A673 (cell line): ENCODE results near the gene SEMA3E. TPM values are rescaled to one million over a fixed set of nuclear protein-coding genes. Genes with fewer than 3 reads are reported as not detected.

ENCODE experiments used
- BruUV-seq: library from RNA; stranded (reverse); fragments of 400-500 nt; replicated peaks from 2 replicates; lab custom pipeline; 2021; lab: Mats Ljungman, UMichigan
- CTCF ChIA-PET: fragments of 300-600 bp; sonication (Branson Sonifier 250); formaldehyde crosslinking; loops from one replicate; lab custom pipeline; 2022; ENCODE audit warnings: antibody characterized with exemption; lab: Charles Lee
- POLR2A ChIA-PET: fragments of 300-600 bp; sonication (Branson Sonifier 250); formaldehyde crosslinking; loops from one replicate; lab custom pipeline; 2022; ENCODE audit warnings: antibody characterized with exemption; ENCODE audit not compliant: low non-redundant PET; lab: Charles Lee
- DNase-seq: peaks from one replicate; pipeline ENCODE4 v3.0.0-alpha.2; 2015; ENCODE audit warnings: low spot score
- H3K27ac ChIP-seq: fragments of 200-600 bp; sonication (generic); 2 replicates; pipeline ENCODE4 v1.5.1; 2016; ENCODE audit warnings: mixed run types, low read depth, mild to moderate bottlenecking, mixed read lengths, antibody characterized with exemption, low read length; ENCODE audit not compliant: poor library complexity, severe bottlenecking
- H3K27me3 ChIP-seq: fragments of 200-600 bp; sonication (generic); replicated peaks from 2 replicates; pipeline ENCODE4 v1.6.1; 2017; ENCODE audit warnings: mixed run types, low read depth, mild to moderate bottlenecking, mixed read lengths, antibody characterized with exemption, low read length; ENCODE audit not compliant: insufficient read depth, poor library complexity
- H3K36me3 ChIP-seq: fragments of 200-600 bp; sonication (generic); 2 replicates; pipeline ENCODE4 v1.6.1; 2016; ENCODE audit warnings: mixed run types, mild to moderate bottlenecking, mixed read lengths, antibody characterized with exemption, low read length; ENCODE audit not compliant: insufficient read depth, poor library complexity, severe bottlenecking
- H3K4me1 ChIP-seq: fragments of 200-600 bp; sonication (generic); 2 replicates; pipeline ENCODE4 v1.6.1; 2017; ENCODE audit warnings: mixed run types, mild to moderate bottlenecking, mixed read lengths, antibody characterized with exemption, low read length; ENCODE audit not compliant: insufficient read depth, poor library complexity, severe bottlenecking
- H3K4me3 ChIP-seq: fragments of 200-600 bp; sonication (generic); 2 replicates; pipeline ENCODE4 v1.5.1; 2016; ENCODE audit warnings: low read depth, mixed run types, mild to moderate bottlenecking, mixed read lengths, low read length; ENCODE audit not compliant: poor library complexity, severe bottlenecking
- H3K9me3 ChIP-seq: fragments of 200-600 bp; sonication (generic); 2 replicates; pipeline ENCODE4 v1.6.1; 2016; ENCODE audit warnings: mixed run types, low read depth, mild to moderate bottlenecking, mixed read lengths, antibody characterized with exemption, low read length; ENCODE audit not compliant: poor library complexity, severe bottlenecking
- CTCF ChIP-seq: fragments of 300-800, 200-600 bp; sonication (generic); conservative IDR thresholded peaks from 2 replicates; pipeline ENCODE4 v1.5.1; 2017; ENCODE audit warnings: low read depth, mild to moderate bottlenecking, antibody characterized with exemption, low read length, moderate library complexity, mixed read lengths
- EZH2 ChIP-seq: fragments of 200-600 bp; sonication (generic); IDR thresholded peaks from 2 replicates; pipeline ENCODE4 v1.6.1; 2017; ENCODE audit warnings: borderline replicate concordance, low read depth, mild to moderate bottlenecking, mixed read lengths, antibody characterized with exemption, low read length; ENCODE audit not compliant: poor library complexity, severe bottlenecking
- intact Hi-C: fragments of 100-400 bp; cut with micrococcal nuclease; formaldehyde crosslinking; loops from one replicate; pipeline ENCODE4 v1.10.0; 2022; ENCODE audit not compliant: unreplicated experiment
- total RNA-seq: library from RNA; stranded (reverse); gene quantifications from 2 replicates; pipeline ENCODE4 v1.2.3, GENCODE V29; 2021

The SEMA3E gene
- total RNA-seq, 1 experiment from 2014 or later: not detected

- Histone ChIP-seq H3K9me3 (no peaks in the 10 kb centered on the region), H3K27me3 (peaks cover 16% of the 10 kb centered on the region), H3K36me3 (no peaks in the 10 kb centered on the region), H3K27ac (no peak overlapping the region), H3K4me3 (no peak overlapping the region), H3K4me1 (no peaks in the 10 kb centered on the region)
- BruUV-seq: no TSS peak
- ChIA-PET POLR2A (no interaction called here), CTCF (no interaction called here)
- no peak for TF ChIP-seq CTCF
- TF ChIP-seq EZH2: no peak
- DNase-seq: no peak
- intact Hi-C loops: no loop called here
These were observed 8.0 kb downstream of the SEMA3E start for GRCh38 chr7:83640731-83641537.

- TF ChIP-seq CTCF (no peak), EZH2 (no peak)
- POLR2A ChIA-PET: no interaction called here
- Histone ChIP-seq H3K4me3 (no peak overlapping the region), H3K36me3 (no peaks in the 10 kb centered on the region), H3K27me3 (peaks cover 14% of the 10 kb centered on the region), H3K27ac (no peak overlapping the region), H3K4me1 (no peaks in the 10 kb centered on the region), H3K9me3 (no peaks in the 10 kb centered on the region)
- no peak for DNase-seq
- intact Hi-C loops: no loop called here
- BruUV-seq: no TSS peak
- CTCF ChIA-PET: no interaction called here
These were observed 8.7 kb downstream of the SEMA3E start for GRCh38 chr7:83640240-83640639.

GRCh38 chr7:83633516-83633915, 15.4 kb downstream of the SEMA3E start:
- BruUV-seq: no TSS peak
- ChIA-PET POLR2A (no interaction called here), CTCF (no interaction called here)
- Histone ChIP-seq H3K36me3 (no peaks in the 10 kb centered on the region), H3K4me1 (no peaks in the 10 kb centered on the region), H3K4me3 (no peak overlapping the region), H3K27ac (no peak overlapping the region), H3K27me3 (peaks cover 12% of the 10 kb centered on the region), H3K9me3 (no peaks in the 10 kb centered on the region)
- DNase-seq: no peak
- no peak for TF ChIP-seq EZH2
- intact Hi-C loops: no loop called here
